Stimulated activated CD4-positive, alpha-beta T cell treated with anti-CD3 and anti-CD28 coated beads, Interleukin-4, amount 100 ng/mL, for 48 hours (primary cell): ENCODE measurements around the gene GRIFIN.

ENCODE experiments used
- DNase-seq, 2 donors: peaks; one replicate each; pipeline ENCODE4 v3.0.0-alpha.2; 2020; ENCODE audit warnings: low read depth in 2 of 2

GRIFIN gene

GRCh38 chr7:2433713-2434550, 42.3 kb downstream of the GRIFIN start:
- DNase-seq = no peak

GRCh38 chr7:2432910-2433712, 43.1 kb downstream of the GRIFIN start:
- DNase-seq = no peak

GRCh38 chr7:2431260-2431867, 44.8 kb downstream of the GRIFIN start:
- peak; percentile 24 to 34 for DNase-seq

GRCh38 chr7:2425749-2426148, 50.4 kb downstream of the GRIFIN start:
- DNase-seq = no peak
